Epithelial cell of proximal tubule (primary cell): ENCODE measurements around the gene KRTAP12-3. TPM values are rescaled to one million over a fixed set of nuclear protein-coding genes. Genes with fewer than 3 reads are reported as not detected.

Source experiments
- DNase-seq: peaks from one replicate; pipeline ENCODE4 v3.0.0-alpha.2; 2011; ENCODE audit warnings: low read depth
- H3K4me3 ChIP-seq: 2 replicates; pipeline ENCODE4 v1.5.1; 2011; ENCODE audit warnings: low read depth, mild to moderate bottlenecking, low read length
- total RNA-seq: library from RNA; depleted of rRNA; stranded (reverse); fragments of >200 nt; gene quantifications from 2 replicates; pipeline ENCODE4 v1.2.3, GENCODE V29; 2015
- TF ChIP-seq, protein P1 (sequence below): conservative IDR thresholded peaks from 2 replicates; pipeline ENCODE4 v1.5.1; 2012; ENCODE audit warnings: low read depth, mild to moderate bottlenecking, low read length

KRTAP12-3 gene
- total RNA-seq, 1 donor from 2014 or later, result not detected

DNA sequence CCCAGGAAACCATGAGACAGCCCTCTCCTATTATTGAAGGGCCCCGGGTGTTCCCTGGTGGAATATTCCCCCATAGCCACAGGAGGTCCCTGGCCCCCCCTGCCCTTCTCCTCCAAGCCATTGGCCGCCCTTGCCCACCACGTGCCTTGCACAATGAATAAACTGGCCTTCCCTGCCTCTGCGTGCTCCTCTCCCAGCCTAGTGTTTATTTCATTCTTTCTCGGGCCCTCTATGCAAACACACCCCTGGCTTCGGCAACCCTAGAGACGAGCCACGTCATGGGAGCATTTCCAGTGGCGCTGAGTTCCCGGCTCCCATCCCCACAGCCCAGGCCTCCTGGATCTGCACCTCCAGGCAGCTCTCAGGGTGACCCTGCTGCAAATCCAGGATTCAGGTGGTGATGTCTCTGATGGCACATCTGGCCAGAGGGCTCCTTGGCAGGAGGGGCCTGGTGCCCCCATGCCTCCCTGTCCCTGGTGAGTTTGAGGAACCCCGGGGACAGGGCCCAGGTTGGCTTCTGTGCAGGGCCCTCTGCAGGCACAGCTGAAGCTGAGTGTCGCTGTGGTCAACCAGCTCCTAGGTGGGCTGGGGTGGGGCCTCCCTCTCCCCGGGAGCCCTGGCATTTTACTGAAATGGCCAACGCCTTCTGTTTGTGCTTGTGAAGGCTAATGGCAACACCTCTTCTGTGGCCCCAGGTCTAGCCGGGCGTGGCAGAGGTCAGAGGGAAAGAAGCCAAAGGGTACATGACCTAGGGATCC lies 45.4 kb downstream of the KRTAP12-3 start:
- DNase-seq, result no peak
- no peak overlapping the region for H3K4me3 ChIP-seq
- TF ChIP-seq, protein P1, sequence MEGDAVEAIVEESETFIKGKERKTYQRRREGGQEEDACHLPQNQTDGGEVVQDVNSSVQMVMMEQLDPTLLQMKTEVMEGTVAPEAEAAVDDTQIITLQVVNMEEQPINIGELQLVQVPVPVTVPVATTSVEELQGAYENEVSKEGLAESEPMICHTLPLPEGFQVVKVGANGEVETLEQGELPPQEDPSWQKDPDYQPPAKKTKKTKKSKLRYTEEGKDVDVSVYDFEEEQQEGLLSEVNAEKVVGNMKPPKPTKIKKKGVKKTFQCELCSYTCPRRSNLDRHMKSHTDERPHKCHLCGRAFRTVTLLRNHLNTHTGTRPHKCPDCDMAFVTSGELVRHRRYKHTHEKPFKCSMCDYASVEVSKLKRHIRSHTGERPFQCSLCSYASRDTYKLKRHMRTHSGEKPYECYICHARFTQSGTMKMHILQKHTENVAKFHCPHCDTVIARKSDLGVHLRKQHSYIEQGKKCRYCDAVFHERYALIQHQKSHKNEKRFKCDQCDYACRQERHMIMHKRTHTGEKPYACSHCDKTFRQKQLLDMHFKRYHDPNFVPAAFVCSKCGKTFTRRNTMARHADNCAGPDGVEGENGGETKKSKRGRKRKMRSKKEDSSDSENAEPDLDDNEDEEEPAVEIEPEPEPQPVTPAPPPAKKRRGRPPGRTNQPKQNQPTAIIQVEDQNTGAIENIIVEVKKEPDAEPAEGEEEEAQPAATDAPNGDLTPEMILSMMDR, result no peak

DNA sequence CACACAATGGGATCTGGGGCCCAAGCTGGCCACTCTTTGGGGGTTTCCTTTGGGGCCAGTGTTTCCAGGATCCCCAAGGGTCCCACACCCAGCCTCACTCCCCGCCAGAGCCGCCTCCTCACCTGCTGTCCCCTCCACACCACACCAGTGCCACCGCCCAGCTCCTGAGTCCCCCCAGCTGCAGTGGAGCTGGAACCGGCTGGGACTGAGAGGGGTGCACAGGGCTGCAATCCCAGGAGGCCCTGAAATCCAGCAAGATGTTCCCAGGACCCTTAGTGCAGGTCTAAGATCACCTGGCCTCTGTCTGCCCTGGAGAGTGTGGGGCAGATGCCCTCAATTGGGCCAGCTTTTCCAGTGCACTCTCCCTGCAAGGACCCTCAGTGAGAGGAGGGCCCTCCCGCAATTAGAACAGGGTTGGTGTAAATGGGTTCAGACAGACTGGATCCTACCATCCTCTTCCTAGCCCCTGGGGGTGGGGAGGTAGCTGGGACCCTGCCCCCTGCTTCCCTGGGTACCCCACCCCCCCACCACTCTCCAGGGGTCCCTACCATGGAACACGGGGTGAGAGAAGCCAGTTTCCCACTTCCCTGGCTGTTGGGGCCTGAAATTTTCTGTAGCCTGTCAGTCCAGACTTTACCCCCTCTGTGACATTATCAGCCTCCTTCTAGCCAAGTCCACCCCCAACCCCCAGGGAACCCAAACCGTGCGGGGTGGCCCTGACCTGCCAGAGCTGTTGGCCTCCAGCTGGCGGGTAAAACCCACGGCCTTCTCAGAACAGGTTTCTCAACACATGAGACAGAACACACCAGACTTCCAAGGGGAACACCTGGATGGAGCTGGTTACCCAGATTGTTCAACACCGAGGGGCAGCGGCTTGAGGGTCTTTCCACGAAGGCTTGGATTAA lies 46.3 kb downstream of the KRTAP12-3 start:
- TF ChIP-seq, protein P1, result no peak
- no peak for DNase-seq
- H3K4me3 ChIP-seq, result no peak overlapping the region

DNA sequence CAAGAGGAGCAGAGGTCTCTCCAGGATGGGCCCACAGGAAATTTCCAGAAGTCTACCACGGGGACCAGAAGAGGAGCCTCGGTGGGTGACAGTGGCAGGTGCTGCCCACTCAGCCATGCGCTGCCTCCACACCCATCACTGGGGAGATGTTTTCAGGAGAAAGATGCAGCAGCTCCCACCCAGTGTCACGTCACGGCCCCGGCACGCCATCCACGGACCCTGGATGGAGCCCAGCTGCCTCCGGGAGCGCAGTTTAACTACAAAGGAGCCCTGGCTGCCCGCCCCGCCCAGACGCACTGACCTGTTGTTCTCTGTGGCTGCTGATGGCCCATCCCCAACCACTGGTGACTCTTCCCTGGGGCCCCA lies 46.9 kb downstream of the KRTAP12-3 start:
- DNase-seq, result no peak
- TF ChIP-seq, protein P1, result no peak
- H3K4me3 ChIP-seq, result no peak overlapping the region

DNA sequence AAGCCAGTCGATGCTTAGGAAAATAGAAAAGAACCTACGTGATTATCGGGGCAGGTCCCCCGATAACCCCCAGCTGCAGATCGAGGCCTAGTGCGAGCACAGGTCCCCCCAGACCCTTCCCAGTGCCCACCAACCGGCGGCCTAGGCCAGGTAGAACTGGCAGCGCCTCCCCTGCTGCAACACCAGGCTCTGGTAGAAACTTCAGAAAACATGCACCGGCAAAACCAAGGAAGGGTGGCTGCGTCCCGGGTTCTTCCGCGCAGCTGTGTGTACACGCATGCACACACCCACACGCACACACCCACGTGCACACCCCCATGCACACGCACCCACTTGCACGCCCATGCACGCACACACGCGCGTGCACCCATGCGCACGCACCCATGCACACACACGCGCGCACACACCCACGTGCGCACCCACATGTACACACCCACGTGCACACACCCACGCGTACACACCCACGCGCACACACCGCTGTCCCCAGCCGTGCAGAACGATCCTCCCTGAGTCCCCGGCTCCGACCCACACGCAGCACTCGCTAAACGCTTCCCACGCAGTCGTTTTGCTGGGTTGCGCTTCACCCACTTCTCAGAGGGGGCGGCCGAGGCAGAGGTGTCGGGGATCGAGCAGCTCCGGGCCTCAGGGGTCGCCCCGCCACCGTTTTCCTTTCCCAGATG lies 48.4 kb downstream of the KRTAP12-3 start:
- TF ChIP-seq, protein P1, result no peak
- H3K4me3 ChIP-seq, result no peak overlapping the region

DNA sequence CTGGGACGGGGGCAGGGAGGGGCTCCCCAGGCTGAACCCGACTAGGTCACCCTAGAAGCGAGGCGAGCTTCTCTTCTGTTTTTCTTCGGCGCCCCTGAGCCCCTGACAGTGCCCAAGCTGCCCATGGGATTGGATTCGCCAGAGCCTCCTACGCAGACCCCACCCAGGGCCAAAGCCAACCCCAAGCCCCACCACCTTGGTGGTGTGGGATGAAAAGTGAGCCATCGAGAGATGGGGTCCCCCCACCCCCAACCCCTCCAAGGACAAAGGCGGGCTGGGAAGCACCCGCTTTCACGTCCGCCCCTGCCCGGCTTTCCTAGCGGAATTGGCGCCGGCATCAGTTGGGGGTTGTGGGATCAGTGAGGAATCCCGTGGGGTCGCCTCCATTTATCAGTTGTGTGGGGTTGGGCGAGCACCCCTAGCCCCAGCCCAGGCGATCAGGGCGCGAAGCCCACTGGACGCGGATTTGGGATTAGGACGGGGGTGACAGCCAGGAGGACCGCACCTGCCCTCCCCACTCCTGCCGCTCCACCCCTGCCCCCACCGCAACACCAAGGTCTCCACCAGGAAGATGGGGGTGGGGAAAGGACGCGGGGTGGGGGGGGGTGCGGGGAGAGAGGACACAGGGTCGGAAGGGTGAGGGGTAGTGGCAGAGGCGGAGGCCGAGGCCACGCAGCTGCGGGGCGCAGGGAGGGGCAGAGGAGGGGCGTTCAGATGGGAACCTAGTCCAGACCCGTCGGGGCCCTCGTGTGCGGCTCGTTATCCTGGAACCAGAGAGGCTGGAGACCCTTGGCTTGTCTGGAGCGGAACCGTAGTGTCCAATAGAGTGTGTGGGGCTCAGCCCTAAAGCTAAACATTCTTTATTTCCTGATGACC lies 49.2 kb downstream of the KRTAP12-3 start:
- DNase-seq, result no peak
- TF ChIP-seq, protein P1, result no peak
- H3K4me3 ChIP-seq, result no peak overlapping the region

More for the DNA sequence above, 48.4 kb downstream of the KRTAP12-3 start:
- no peak for DNase-seq

Other genes with a start within 250 kb of the KRTAP12-3 start
- 1.0 and 3.0 TPM in 2 replicates for gene LRRC3, start 202.4 kb upstream of the KRTAP12-3 start, total RNA-seq
- gene KRTAP10-1, start 117.7 kb upstream of the KRTAP12-3 start, total RNA-seq, result not detected in 2 replicates
- gene KRTAP10-2, start 106.4 kb upstream of the KRTAP12-3 start, total RNA-seq, result not detected in 2 replicates
- gene KRTAP10-3, start 99.1 kb upstream of the KRTAP12-3 start, total RNA-seq, result not detected in 2 replicates
- not detected in 2 replicates for gene KRTAP10-4, start 84.2 kb upstream of the KRTAP12-3 start, total RNA-seq
- gene KRTAP10-5, start 77.3 kb upstream of the KRTAP12-3 start, total RNA-seq, result not detected in 2 replicates
- gene KRTAP10-6, start 65.4 kb upstream of the KRTAP12-3 start, total RNA-seq, result not detected in 2 replicates
- gene KRTAP10-7, start 57.3 kb upstream of the KRTAP12-3 start, total RNA-seq, result not detected in 2 replicates
- gene KRTAP10-8, start 45.9 kb upstream of the KRTAP12-3 start, total RNA-seq, result not detected in 2 replicates
- gene KRTAP10-9, start 30.8 kb upstream of the KRTAP12-3 start, total RNA-seq, result not detected in 2 replicates
- gene KRTAP10-10, start 20.6 kb upstream of the KRTAP12-3 start, total RNA-seq, result not detected in 2 replicates
- gene KRTAP10-11, start 11.5 kb upstream of the KRTAP12-3 start, total RNA-seq, result not detected in 2 replicates
- not detected in 2 replicates for gene KRTAP12-4, start 3.3 kb upstream of the KRTAP12-3 start, total RNA-seq
- not detected in 2 replicates for gene KRTAP12-2, start 9.0 kb downstream of the KRTAP12-3 start, total RNA-seq
- not detected in 2 replicates for gene KRTAP12-1, start 24.2 kb downstream of the KRTAP12-3 start, total RNA-seq
- not detected in 2 replicates for gene KRTAP10-12, start 39.2 kb downstream of the KRTAP12-3 start, total RNA-seq
- not detected in 2 replicates for gene TSPEAR, start 53.6 kb downstream of the KRTAP12-3 start, total RNA-seq
- gene UBE2G2, start 143.9 kb downstream of the KRTAP12-3 start, total RNA-seq, result 29.6 and 47.2 TPM in 2 replicates
- gene SUMO3, start 160.1 kb downstream of the KRTAP12-3 start, total RNA-seq, result 58.7 and 86.0 TPM in 2 replicates
- 311 and 421 TPM in 2 replicates for gene PTTG1IP, start 215.8 kb downstream of the KRTAP12-3 start, total RNA-seq